ENCODE results near the gene EFHD2.

GRCh38 chr1:15417059-15417934, 7.6 kb downstream of the EFHD2 start:
- TF ChIP-seq, protein P1, sequence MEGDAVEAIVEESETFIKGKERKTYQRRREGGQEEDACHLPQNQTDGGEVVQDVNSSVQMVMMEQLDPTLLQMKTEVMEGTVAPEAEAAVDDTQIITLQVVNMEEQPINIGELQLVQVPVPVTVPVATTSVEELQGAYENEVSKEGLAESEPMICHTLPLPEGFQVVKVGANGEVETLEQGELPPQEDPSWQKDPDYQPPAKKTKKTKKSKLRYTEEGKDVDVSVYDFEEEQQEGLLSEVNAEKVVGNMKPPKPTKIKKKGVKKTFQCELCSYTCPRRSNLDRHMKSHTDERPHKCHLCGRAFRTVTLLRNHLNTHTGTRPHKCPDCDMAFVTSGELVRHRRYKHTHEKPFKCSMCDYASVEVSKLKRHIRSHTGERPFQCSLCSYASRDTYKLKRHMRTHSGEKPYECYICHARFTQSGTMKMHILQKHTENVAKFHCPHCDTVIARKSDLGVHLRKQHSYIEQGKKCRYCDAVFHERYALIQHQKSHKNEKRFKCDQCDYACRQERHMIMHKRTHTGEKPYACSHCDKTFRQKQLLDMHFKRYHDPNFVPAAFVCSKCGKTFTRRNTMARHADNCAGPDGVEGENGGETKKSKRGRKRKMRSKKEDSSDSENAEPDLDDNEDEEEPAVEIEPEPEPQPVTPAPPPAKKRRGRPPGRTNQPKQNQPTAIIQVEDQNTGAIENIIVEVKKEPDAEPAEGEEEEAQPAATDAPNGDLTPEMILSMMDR (IDR thresholded peaks at IDR 0.05; ENCODE audit: insufficient read depth, low read depth, low read length) = no peak
- TF ChIP-seq EZH2 (IDR thresholded peaks at IDR 0.05; ENCODE audit: insufficient read depth, low read length) = no peak
